HEK293T (cell line): Measurements from ENCODE around the gene RPS2.

Experiments used
- CTCF ChIA-PET: fragments of 350-600 bp; formaldehyde crosslinking; extraction: SDS; loops from one replicate; lab custom pipeline; 2021; ENCODE audit warnings: antibody characterized with exemption, inconsistent platforms; lab: Yijun Ruan, JAX
- POLR2A ChIA-PET: fragments of 350-600 bp; formaldehyde crosslinking; extraction: SDS; loops from one replicate; lab custom pipeline; 2020; ENCODE audit warnings: antibody characterized with exemption, inconsistent platforms; lab: Yijun Ruan, JAX
- DNase-seq: peaks from one replicate; pipeline ENCODE4 v3.0.0; 2012; ENCODE audit warnings: mixed read lengths; ENCODE audit errors: extremely low spot score
- ARNT ChIP-seq: fragments of 450-650 bp; IDR thresholded peaks from 2 replicates; pipeline ENCODE4 v1.6.1; 2017; ENCODE audit warnings: mild to moderate bottlenecking
- BHLHE40 ChIP-seq: fragments of 450-650 bp; IDR thresholded peaks from 2 replicates; pipeline ENCODE4 v1.6.1; 2016; ENCODE audit warnings: mild to moderate bottlenecking, moderate library complexity, borderline replicate concordance
- CTBP1 ChIP-seq: fragments of 450-650 bp; IDR thresholded peaks from 2 replicates; pipeline ENCODE4 v1.6.1; 2016; ENCODE audit warnings: borderline replicate concordance
- ELF4 ChIP-seq: fragments of 450-650 bp; IDR thresholded peaks from 2 replicates; pipeline ENCODE4 v1.6.1; 2017; ENCODE audit warnings: antibody characterized with exemption
- FOXA1 ChIP-seq: fragments of 450-650 bp; IDR thresholded peaks from 2 replicates; pipeline ENCODE4 v1.6.1; 2016; ENCODE audit warnings: mild to moderate bottlenecking
- FOXK2 ChIP-seq: fragments of 450-650 bp; IDR thresholded peaks from 2 replicates; pipeline ENCODE4 v1.6.1; 2016; ENCODE audit warnings: mild to moderate bottlenecking
- FOXM1 ChIP-seq: fragments of 450-650 bp; IDR thresholded peaks from 2 replicates; pipeline ENCODE4 v1.6.1; 2017; ENCODE audit warnings: mild to moderate bottlenecking, borderline replicate concordance
- HDGF ChIP-seq: fragments of 450-650 bp; IDR thresholded peaks from 2 replicates; pipeline ENCODE4 v1.6.1; 2017; ENCODE audit warnings: antibody characterized with exemption, borderline replicate concordance
- L3MBTL2 ChIP-seq: fragments of 450-650 bp; conservative IDR thresholded peaks from 2 replicates; pipeline ENCODE4 v1.6.1; 2016; ENCODE audit warnings: mild to moderate bottlenecking
- LEF1 ChIP-seq: fragments of 450-650 bp; IDR thresholded peaks from 2 replicates; pipeline ENCODE4 v1.6.1; 2017; ENCODE audit warnings: mild to moderate bottlenecking, borderline replicate concordance
- NFRKB ChIP-seq: fragments of 450-650 bp; IDR thresholded peaks from 2 replicates; pipeline ENCODE4 v1.6.1; 2016; ENCODE audit warnings: mild to moderate bottlenecking, moderate library complexity
- SP1 ChIP-seq: fragments of 450-650 bp; IDR thresholded peaks from 2 replicates; pipeline ENCODE4 v1.6.1; 2017
- SUZ12 ChIP-seq: fragments of 450-650 bp; IDR thresholded peaks from 2 replicates; pipeline ENCODE4 v1.6.1; 2016; ENCODE audit warnings: mild to moderate bottlenecking
- TARDBP ChIP-seq: fragments of 450-650 bp; IDR thresholded peaks from 2 replicates; pipeline ENCODE4 v1.6.1; 2016
- ZNF384 ChIP-seq: fragments of 450-650 bp; IDR thresholded peaks from 2 replicates; pipeline ENCODE4 v1.6.1; 2016
- TF ChIP-seq, protein P1 (sequence below): fragments of 450-650 bp; IDR thresholded peaks from 2 replicates; pipeline ENCODE4 v1.6.1; 2016

The RPS2 gene

DNA sequence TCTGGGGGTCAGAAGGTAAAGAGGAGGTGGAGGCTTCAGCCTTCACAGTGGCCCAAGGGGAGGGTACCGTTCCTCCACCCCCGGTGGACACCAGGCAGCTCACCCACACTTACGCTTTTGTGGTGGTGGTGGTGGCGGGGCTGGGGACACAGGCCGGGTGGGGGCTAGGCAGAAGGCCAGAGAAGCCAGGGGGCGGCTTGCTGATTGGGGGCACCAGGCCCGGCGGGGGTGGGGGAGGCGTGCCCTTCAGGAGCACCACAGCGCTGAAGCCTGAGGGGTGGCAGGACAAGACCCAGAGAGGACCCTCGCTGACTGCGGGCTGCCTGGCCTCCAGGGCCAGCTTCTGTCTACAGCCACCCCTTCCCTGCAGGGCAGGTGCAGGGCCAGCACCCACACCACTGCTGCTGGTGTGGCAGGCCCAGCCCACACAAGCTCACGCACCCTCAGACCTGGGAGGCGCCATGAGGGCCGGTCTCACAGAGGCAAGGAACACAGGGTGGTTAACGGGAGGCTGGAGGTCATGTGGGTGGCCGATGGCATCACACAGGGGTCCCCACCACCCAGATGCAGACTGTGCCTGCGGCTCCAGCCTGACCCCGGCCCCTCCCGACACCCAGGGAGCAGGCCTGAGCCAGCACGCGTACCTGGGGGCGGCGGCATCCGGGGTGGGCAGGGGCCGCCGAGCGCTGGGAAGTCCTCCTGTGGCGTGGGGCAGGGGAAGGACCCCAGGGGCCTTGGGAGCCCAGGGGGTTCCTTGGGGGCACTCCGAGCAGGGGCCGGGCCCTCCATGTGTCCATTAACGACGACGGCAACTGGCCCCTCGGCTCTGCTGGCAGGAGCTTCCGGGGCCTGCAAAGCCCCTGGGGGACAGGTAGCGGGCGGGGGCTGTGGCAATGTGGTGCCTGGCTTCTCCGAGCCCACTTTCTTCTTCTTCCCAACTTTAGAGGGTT is 34.5 kb upstream of the RPS2 start:
- POLR2A ChIA-PET = interaction anchor here (1.4 to 1.7 kb wide), 2 partner anchors 10 to 35 kb away, joined by 3 to 6 read pairs; partner anchors contain the start of gene RPS2
- CTCF ChIA-PET = no interaction called here
- TF ChIP-seq SP1 (no peak), SUZ12 (no peak), ZNF384 (no peak), BHLHE40 (no peak), LEF1 (no peak), CTBP1 (no peak), HDGF (no peak), TARDBP (no peak), FOXM1 (no peak), ARNT (no peak), L3MBTL2 (no peak)
- TF ChIP-seq, protein P1, sequence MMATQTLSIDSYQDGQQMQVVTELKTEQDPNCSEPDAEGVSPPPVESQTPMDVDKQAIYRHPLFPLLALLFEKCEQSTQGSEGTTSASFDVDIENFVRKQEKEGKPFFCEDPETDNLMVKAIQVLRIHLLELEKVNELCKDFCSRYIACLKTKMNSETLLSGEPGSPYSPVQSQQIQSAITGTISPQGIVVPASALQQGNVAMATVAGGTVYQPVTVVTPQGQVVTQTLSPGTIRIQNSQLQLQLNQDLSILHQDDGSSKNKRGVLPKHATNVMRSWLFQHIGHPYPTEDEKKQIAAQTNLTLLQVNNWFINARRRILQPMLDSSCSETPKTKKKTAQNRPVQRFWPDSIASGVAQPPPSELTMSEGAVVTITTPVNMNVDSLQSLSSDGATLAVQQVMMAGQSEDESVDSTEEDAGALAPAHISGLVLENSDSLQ = no peak
- no peak for DNase-seq

DNA sequence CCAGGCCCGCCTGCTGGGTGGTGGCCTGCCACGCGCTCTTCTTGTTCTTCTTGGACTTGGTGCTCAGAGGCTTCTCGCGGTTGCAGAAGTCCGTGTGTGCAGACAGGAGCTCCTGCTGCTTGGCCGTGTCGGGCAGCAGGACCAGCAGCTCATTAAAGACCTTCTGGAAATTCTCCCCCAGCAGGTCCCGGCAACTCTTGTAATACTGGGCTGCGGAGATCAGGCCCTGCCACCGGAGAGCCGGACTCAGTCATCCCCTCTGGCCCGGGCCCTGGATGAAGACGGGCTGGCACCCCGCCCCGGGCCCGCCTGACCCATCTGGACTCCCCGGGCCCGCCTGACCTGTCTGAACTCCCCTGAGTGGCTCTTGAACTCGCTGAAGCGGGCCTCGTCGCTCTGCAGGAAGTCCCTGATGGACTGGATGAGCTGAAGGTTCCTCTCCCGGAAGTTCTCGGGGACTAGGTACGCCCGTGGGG is 33.8 kb upstream of the RPS2 start:
- CTCF ChIA-PET = no interaction called here

DNA sequence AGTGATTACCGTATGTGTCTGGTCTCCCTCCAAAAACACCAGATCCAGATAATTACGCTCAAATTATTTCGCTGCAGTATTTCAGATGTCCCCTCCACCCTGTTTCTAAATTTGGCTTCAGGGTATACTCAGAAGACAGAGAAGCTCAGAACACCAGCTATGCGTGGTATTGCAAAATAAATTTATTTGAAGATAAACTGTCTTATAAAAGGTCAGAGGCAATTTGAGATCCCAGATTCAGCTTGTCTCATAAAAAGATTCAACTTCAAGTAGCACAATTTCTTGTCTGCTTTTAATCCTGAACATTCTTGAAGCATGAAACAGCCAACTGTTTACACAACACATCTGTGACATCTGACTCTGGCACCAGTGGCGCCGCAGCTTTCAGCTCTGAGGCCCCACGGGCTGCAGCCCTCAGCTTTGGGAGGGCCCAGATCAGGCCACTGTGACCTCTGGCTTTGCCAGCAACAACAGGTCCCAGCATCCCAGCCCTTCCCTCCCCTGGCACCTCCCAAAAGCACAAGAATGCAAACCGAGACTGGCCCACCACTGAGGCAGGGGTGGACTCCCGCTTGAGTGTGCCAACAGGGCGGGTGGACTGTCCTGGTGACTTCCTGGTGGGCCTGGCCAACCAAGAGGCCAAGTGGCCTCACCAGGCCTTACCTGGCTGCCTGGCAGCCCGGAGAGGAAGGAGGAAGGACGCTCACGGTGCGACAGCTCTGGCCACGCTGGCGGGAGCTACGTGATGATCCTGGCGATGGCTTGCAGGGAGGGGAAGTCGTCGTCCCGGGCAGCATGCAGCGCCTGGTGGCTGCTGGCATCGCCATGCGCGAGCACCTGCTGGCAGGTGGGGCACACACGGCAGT is 33.1 kb upstream of the RPS2 start:
- ChIA-PET CTCF (interaction anchor here (0.8 kb wide), 1 partner anchor 19 kb away, joined by 4 read pairs; no protein-coding TSS in a partner anchor), POLR2A (interaction anchor here (0.8 to 2.5 kb wide), 3 partner anchors 9 to 33 kb away, joined by 3 to 8 read pairs (median 3); partner anchors contain the start of gene RPS2)
- no peak for TF ChIP-seq ARNT
- TF ChIP-seq BHLHE40 = no peak
- no peak for TF ChIP-seq L3MBTL2
- TF ChIP-seq FOXM1 = no peak
- no peak for TF ChIP-seq CTBP1
- TF ChIP-seq HDGF = no peak
- no peak for TF ChIP-seq LEF1
- TF ChIP-seq ZNF384 = no peak
- TF ChIP-seq, protein P1 = no peak
- TF ChIP-seq TARDBP = no peak
- TF ChIP-seq NFRKB = no peak
- TF ChIP-seq SP1 = no peak
- TF ChIP-seq FOXA1 = no peak
- no peak for TF ChIP-seq ELF4
- no peak for DNase-seq

More for the DNA sequence above, 33.8 kb upstream of the RPS2 start:
- POLR2A ChIA-PET = interaction anchor here (1.4 to 1.7 kb wide), 2 partner anchors 10 to 34 kb away, joined by 3 to 6 read pairs; partner anchors contain the start of gene RPS2
- TF ChIP-seq LEF1 = no peak
- no peak for TF ChIP-seq ELF4
- TF ChIP-seq ARNT = no peak
- no peak for TF ChIP-seq SUZ12
- TF ChIP-seq L3MBTL2 = no peak
- TF ChIP-seq, protein P1 = no peak
- TF ChIP-seq NFRKB = no peak
- no peak for TF ChIP-seq HDGF
- no peak for TF ChIP-seq FOXA1
- TF ChIP-seq FOXK2 = no peak
- DNase-seq = no peak

DNA sequence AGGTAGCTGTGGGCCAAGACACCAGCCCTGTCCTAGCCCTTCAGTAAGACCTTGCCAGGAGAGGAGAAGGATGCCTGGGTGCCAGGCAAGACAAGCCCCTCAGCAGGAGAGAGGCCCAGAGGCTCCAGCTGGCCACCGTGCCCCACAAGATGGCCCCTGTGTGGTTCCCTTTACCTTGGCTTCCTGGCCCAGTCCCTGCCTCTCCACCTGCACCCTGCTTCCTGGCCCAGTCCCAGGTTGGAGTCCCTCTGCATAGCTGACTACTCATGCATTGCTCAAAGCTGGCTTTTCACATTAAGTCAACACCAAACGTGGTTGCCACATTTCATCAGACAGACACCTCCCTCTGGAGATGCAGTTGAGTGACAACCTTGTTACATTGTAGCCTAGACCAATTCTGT is 29.1 kb upstream of the RPS2 start:
- TF ChIP-seq TARDBP = no peak
- no peak for TF ChIP-seq ELF4
- no peak for TF ChIP-seq HDGF
- TF ChIP-seq ARNT = no peak
- no peak for TF ChIP-seq NFRKB
- no peak for TF ChIP-seq SUZ12
- no peak for TF ChIP-seq ZNF384
- TF ChIP-seq LEF1 = no peak
- TF ChIP-seq BHLHE40 = no peak
- no peak for TF ChIP-seq SP1
- no peak for TF ChIP-seq L3MBTL2
- TF ChIP-seq FOXK2 = no peak
- TF ChIP-seq FOXA1 = no peak
- TF ChIP-seq, protein P1 = no peak
- TF ChIP-seq FOXM1 = no peak
- TF ChIP-seq CTBP1 = no peak
- POLR2A ChIA-PET = interaction anchor here (1.0 kb wide), 2 partner anchors 8 to 10 kb away, joined by 3 read pairs; no protein-coding TSS in a partner anchor
- DNase-seq = no peak
- CTCF ChIA-PET = interaction anchor here (0.6 to 3.6 kb wide), 4 partner anchors 10 to 128 kb away, joined by 3 to 13 read pairs (median 5); no protein-coding TSS in a partner anchor
